ENCODE measurements around the gene POLR2L. TPM values are rescaled to one million over a fixed set of nuclear protein-coding genes. Genes with fewer than 3 reads are reported as not detected.

The POLR2L gene
- total RNA-seq, 1 donor from 2014 or later: 127 TPM

- no peaks in the 10 kb centered on the region for H3K9me3 ChIP-seq
- no peak for TF ChIP-seq CTCF (IDR thresholded peaks at IDR 0.05)
- DNase-seq: no peak
- H3K27ac ChIP-seq: no peak overlapping the region
- no peaks in the 10 kb centered on the region for H3K27me3 ChIP-seq (ENCODE audit: low read depth)
- intact Hi-C loops (cut with DNase I): no loop called here
- H3K36me3 ChIP-seq: peaks cover 35% of the 10 kb centered on the region
- H3K4me1 ChIP-seq: peaks cover 42% of the 10 kb centered on the region
- ATAC-seq: no peak
- no peak overlapping the region for H3K4me3 ChIP-seq
Measured at GRCh38 chr11:801097-801780, 41.1 kb downstream of the POLR2L start.

DNA sequence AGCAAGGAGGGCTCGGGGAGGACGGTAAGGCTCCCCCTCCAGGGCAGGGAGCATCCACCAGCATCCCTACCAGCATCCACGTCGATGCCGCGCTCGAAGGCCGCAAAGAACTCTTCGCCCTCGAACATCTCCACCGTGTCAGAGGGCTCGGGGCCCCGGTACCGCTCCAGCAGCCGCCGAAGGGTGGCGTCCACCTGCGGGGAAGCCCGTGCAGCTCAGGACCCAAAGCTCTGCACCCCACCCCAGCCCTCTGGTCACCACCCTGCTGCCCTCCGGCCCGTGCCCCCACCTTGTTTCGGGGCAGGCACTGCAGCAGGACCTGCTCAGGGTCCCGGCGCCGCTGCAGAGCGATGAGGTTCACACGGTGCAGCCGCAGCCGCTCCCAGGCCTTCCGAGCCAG is 41.9 kb downstream of the POLR2L start:
- no peak for DNase-seq
- H3K9me3 ChIP-seq: no peaks in the 10 kb centered on the region
- H3K27me3 ChIP-seq (ENCODE audit: low read depth): no peaks in the 10 kb centered on the region
- H3K36me3 ChIP-seq: peaks cover 35% of the 10 kb centered on the region
- no peak overlapping the region for H3K27ac ChIP-seq
- no peak overlapping the region for H3K4me3 ChIP-seq
- intact Hi-C loops (cut with DNase I): no loop called here
- no peak for ATAC-seq
- H3K4me1 ChIP-seq: peaks cover 44% of the 10 kb centered on the region
- TF ChIP-seq CTCF (IDR thresholded peaks at IDR 0.05): no peak

DNA sequence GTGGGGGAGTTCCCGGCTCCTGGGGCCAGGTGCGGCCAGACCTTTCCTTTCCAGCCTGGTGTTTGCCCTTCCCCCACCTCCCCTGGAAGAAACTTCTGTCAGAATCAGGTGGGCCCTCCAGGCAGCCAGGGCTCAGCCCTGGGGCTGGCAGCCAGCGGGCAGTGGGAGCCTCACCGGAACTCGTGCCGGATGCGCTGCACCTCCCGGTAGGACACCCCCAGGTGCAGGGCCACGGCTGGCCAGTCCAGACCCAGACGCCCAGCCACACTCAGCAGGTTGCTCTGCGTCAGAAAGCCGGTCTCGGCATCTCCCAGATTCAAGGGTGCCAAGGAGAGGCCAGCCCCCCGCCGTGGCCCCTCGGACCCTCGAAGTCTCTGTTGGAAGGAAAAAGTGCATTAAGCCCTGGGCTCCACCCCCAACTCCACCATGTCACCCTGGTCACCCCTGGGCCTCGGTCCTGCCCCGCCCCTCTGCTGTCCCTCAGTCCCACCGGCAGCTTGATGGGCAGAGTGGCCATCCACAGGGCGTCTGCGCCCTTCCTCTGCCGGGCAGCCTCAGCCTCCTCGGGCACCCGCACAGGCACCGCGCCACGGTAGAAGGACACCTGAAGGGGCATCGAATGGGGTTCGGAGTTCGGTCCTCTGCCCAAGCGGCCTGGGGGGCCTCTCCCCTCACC is 42.5 kb downstream of the POLR2L start:
- ATAC-seq: no peak
- Histone ChIP-seq H3K4me1 (peaks cover 47% of the 10 kb centered on the region), H3K36me3 (peaks cover 35% of the 10 kb centered on the region), H3K27ac (no peak overlapping the region), H3K27me3 (ENCODE audit: low read depth) (no peaks in the 10 kb centered on the region), H3K9me3 (no peaks in the 10 kb centered on the region), H3K4me3 (no peak overlapping the region)
- TF ChIP-seq CTCF (IDR thresholded peaks at IDR 0.05): no peak
- no peak for DNase-seq
- intact Hi-C loops (cut with DNase I): no loop called here

DNA sequence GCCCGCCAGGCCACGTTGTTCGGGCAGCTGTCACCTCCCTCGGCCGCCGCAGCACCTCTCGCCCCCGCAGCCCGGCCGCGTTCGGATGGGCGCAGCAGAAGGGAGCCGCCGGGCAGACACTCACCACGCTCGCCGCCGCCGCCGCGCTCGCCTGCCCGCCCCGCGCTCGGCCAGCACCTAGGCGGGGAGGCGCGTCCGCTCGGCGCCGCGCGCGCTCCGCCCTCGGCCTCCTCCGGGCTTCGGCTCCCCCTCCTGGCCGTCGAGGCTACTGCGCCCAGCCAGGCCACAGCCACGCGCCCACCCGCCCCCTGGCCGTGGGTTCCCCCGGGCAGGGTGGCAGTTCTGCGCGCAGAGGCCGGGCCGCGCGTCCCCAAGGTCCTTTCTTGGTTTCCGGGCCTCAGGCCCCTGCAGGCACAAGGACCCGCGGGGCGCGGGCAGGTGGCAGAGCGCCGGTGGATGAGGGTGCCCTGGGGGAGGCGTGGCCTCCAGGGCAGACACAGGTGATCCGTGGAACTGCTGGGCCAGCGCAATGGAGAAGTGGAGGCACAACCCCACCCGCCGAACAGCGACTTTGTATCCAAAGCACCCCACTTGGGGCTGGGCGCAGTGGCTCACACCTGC is 44.1 kb downstream of the POLR2L start, which contains the start of gene SLC25A22:
Gene SLC25A22, minus strand, starts transcription at position 189 of the 621 bp plus-strand sequence. CDS start 3,275 bp downstream, outside the sequence.
- Histone ChIP-seq H3K9me3 (no peaks in the 10 kb centered on the region), H3K27ac (peak within 1 kb of the TSS; percentile 81), H3K27me3 (ENCODE audit: low read depth) (no peaks in the 10 kb centered on the region), H3K4me3 (peak within 1 kb of the TSS; percentile 80), H3K4me1 (peaks cover 37% of the 10 kb centered on the region), H3K36me3 (peaks cover 40% of the 10 kb centered on the region)
- DNase-seq: peak; percentile 89
- TF ChIP-seq CTCF (IDR thresholded peaks at IDR 0.05): peak; percentile 80
- intact Hi-C loops (cut with DNase I): no loop called here
- ATAC-seq: peak; percentile 80 to 84

- peak; percentile 47 to 53 for ATAC-seq
- H3K36me3 ChIP-seq: peaks cover 42% of the 10 kb centered on the region
Measured at GRCh38 chr11:797296-798092, 44.8 kb downstream of the POLR2L start.

More at GRCh38 chr11:797296-798092, 44.8 kb downstream of the POLR2L start:
- H3K4me3 ChIP-seq: peak overlapping the region; percentile 80
- peak overlapping the region; percentile 81 for H3K27ac ChIP-seq
- H3K4me1 ChIP-seq: peaks cover 37% of the 10 kb centered on the region
- H3K27me3 ChIP-seq (ENCODE audit: low read depth): no peaks in the 10 kb centered on the region
- intact Hi-C loops (cut with DNase I): no loop called here
- TF ChIP-seq CTCF (IDR thresholded peaks at IDR 0.05): no peak
- H3K9me3 ChIP-seq: no peaks in the 10 kb centered on the region
- DNase-seq: peak; percentile 84

Data from lower lobe of right lung (tissue), 2 donors.